MCF 10A (cell line): ENCODE results near the gene RXRA. TPM values are rescaled to one million over a fixed set of nuclear protein-coding genes. Genes with fewer than 3 reads are reported as not detected.
A peak's percentile ranks its signal among the peaks of the same experiment; 100 is the strongest.

Experiments
- BruUV-seq: library from RNA; stranded (reverse); fragments of 400-500 nt; replicated peaks from 2 replicates; lab custom pipeline; 2021; lab: Mats Ljungman, UMichigan
- CTCF ChIA-PET: fragments of 300-600 bp; sonication (Branson Sonifier 250); formaldehyde crosslinking; extraction: SDS; loops from one replicate; lab custom pipeline; 2021; ENCODE audit warnings: antibody characterized with exemption, inconsistent platforms; lab: Yijun Ruan, JAX
- POLR2A ChIA-PET: fragments of 300-600, 350-650 bp; sonication (Branson Sonifier 250); formaldehyde crosslinking; extraction: SDS; loops from one replicate; lab custom pipeline; 2020; ENCODE audit warnings: antibody characterized with exemption, inconsistent platforms; lab: Yijun Ruan, JAX
- DNase-seq: peaks from one replicate; pipeline ENCODE4 v3.0.0-alpha.2; 2018; ENCODE audit not compliant: unreplicated experiment
- H3K27ac Mint-ChIP-seq: one replicate; pipeline ENCODE4 v1.8.0; 2022; ENCODE audit warnings: mild to moderate bottlenecking, low read depth, mixed read lengths; ENCODE audit not compliant: unreplicated experiment
- H3K27me3 Mint-ChIP-seq: one replicate; pipeline ENCODE4 v1.8.0; 2022; ENCODE audit warnings: mixed read lengths; ENCODE audit not compliant: insufficient read depth, unreplicated experiment
- H3K36me3 Mint-ChIP-seq: one replicate; pipeline ENCODE4 v1.8.0; 2022; ENCODE audit warnings: mild to moderate bottlenecking, moderate library complexity, mixed read lengths; ENCODE audit not compliant: insufficient read depth, unreplicated experiment
- H3K4me1 Mint-ChIP-seq: one replicate; pipeline ENCODE4 v1.8.0; 2022; ENCODE audit warnings: mixed read lengths; ENCODE audit not compliant: insufficient read depth, unreplicated experiment
- H3K4me3 Mint-ChIP-seq: one replicate; pipeline ENCODE4 v1.8.0; 2022; ENCODE audit warnings: mild to moderate bottlenecking, moderate library complexity, mixed read lengths; ENCODE audit not compliant: unreplicated experiment
- H3K9me3 Mint-ChIP-seq: one replicate; pipeline ENCODE4 v1.8.0; 2022; ENCODE audit warnings: mixed read lengths; ENCODE audit not compliant: unreplicated experiment
- intact Hi-C: fragments of 100-400 bp; cut with micrococcal nuclease; formaldehyde crosslinking; loops from 2 replicates; pipeline ENCODE4 v1.14.1; 2022
- total RNA-seq: library from RNA; stranded (reverse); gene quantifications from 2 replicates; pipeline ENCODE4 v1.2.3, GENCODE V29; 2022
- TF ChIP-seq, protein P1 (sequence below): fragments of 200-600 bp; IDR thresholded peaks from one replicate; pipeline ENCODE4 v1.8.0; 2022; ENCODE audit warnings: antibody characterized with exemption, mild to moderate bottlenecking; ENCODE audit not compliant: unreplicated experiment

The RXRA gene
- total RNA-seq, 1 experiment from 2014 or later = 65.5 TPM

GRCh38 chr9:134365791-134366222 is 39.6 kb downstream of the RXRA start:
- TF ChIP-seq, protein P1, sequence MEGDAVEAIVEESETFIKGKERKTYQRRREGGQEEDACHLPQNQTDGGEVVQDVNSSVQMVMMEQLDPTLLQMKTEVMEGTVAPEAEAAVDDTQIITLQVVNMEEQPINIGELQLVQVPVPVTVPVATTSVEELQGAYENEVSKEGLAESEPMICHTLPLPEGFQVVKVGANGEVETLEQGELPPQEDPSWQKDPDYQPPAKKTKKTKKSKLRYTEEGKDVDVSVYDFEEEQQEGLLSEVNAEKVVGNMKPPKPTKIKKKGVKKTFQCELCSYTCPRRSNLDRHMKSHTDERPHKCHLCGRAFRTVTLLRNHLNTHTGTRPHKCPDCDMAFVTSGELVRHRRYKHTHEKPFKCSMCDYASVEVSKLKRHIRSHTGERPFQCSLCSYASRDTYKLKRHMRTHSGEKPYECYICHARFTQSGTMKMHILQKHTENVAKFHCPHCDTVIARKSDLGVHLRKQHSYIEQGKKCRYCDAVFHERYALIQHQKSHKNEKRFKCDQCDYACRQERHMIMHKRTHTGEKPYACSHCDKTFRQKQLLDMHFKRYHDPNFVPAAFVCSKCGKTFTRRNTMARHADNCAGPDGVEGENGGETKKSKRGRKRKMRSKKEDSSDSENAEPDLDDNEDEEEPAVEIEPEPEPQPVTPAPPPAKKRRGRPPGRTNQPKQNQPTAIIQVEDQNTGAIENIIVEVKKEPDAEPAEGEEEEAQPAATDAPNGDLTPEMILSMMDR = no peak
- POLR2A ChIA-PET = interaction anchor here (0.6 to 5.3 kb wide), 12 partner anchors 10 to 201 kb away, joined by 3 to 35 read pairs (median 5); partner anchors contain the start of gene RNU6ATAC

GRCh38 chr9:134366223-134367031 is 40.2 kb downstream of the RXRA start:
- intact Hi-C loops = no loop called here
- peak; percentile 95 for DNase-seq
- Mint-ChIP-seq H3K4me3 (peak overlapping the region; percentile 38), H3K27ac (peak overlapping the region; percentile 64), H3K27me3 (no peaks in the 10 kb centered on the region), H3K9me3 (no peaks in the 10 kb centered on the region), H3K4me1 (peaks cover 35% of the 10 kb centered on the region), H3K36me3 (peaks cover 6% of the 10 kb centered on the region)
- TF ChIP-seq, protein P1 = no peak
- POLR2A ChIA-PET = interaction anchor here (0.6 to 2.0 kb wide), 13 partner anchors 11 to 202 kb away, joined by 3 to 35 read pairs (median 4); partner anchors contain the start of gene RNU6ATAC
- BruUV-seq = TSS peak; percentile 91
- CTCF ChIA-PET = interaction anchor here (0.5 to 1.3 kb wide), 8 partner anchors 34 to 689 kb away, joined by 3 to 5 read pairs (median 3); no protein-coding TSS in a partner anchor

More at GRCh38 chr9:134365791-134366222, 39.6 kb downstream of the RXRA start:
- no peaks in the 10 kb centered on the region for H3K9me3 Mint-ChIP-seq
- peak; percentile 93 for DNase-seq
- H3K4me1 Mint-ChIP-seq = peaks cover 35% of the 10 kb centered on the region
- H3K36me3 Mint-ChIP-seq = peaks cover 6% of the 10 kb centered on the region
- intact Hi-C loops = no loop called here
- H3K27ac Mint-ChIP-seq = peak overlapping the region; percentile 69
- H3K27me3 Mint-ChIP-seq = no peaks in the 10 kb centered on the region
- H3K4me3 Mint-ChIP-seq = no peak overlapping the region
- CTCF ChIA-PET = interaction anchor here (0.5 to 1.4 kb wide), 7 partner anchors 10 to 688 kb away, joined by 3 to 8 read pairs (median 3); no protein-coding TSS in a partner anchor
- BruUV-seq = no TSS peak

DNA sequence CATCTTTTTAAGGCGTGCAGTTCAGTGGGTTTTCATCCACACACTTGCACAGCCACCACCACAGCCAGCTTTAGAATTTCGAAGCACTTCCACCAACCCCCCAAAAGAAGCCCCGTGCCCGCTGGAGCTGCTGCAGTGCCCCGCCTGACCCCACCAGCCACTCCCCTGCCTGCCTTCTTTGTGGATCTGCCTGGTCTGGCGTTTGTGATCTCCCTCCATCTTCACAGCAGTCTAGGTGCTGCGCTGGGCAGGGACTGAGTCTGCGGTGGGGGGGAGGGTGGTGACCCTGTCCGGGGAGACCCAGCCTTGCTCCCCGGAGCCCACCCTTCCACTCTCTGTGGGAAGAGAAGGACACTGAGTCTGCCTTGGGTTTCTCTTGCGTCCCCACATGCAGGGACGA is 40.8 kb downstream of the RXRA start:
- Mint-ChIP-seq H3K36me3 (peaks cover 5% of the 10 kb centered on the region), H3K4me3 (peak overlapping the region; percentile 38), H3K4me1 (peaks cover 39% of the 10 kb centered on the region), H3K27ac (peak overlapping the region; percentile 64), H3K27me3 (no peaks in the 10 kb centered on the region), H3K9me3 (no peaks in the 10 kb centered on the region)
- intact Hi-C loops = no loop called here
- ChIA-PET POLR2A (interaction anchor here (0.9 to 2.0 kb wide), 6 partner anchors 10 to 66 kb away, joined by 3 to 35 read pairs (median 17); no protein-coding TSS in a partner anchor), CTCF (interaction anchor here (0.6 to 1.2 kb wide), 4 partner anchors 11 to 140 kb away, joined by 3 to 5 read pairs (median 4); no protein-coding TSS in a partner anchor)
- TF ChIP-seq, protein P1 = no peak
- no peak for DNase-seq
- no TSS peak for BruUV-seq
